Neutrophil (primary cell): ENCODE data around the gene ADGRV1.

Experiments
- H3K27ac ChIP-seq: fragments of 200-600 bp; sonication (generic); 2 replicates; pipeline ENCODE4 v1.5.1; 2016; ENCODE audit warnings: mild to moderate bottlenecking, moderate library complexity
- H3K27me3 ChIP-seq: fragments of 200-600 bp; sonication (generic); 2 replicates; pipeline ENCODE4 v1.6.0; 2016; ENCODE audit warnings: mild to moderate bottlenecking
- H3K36me3 ChIP-seq: fragments of 200-600 bp; sonication (generic); 2 replicates; pipeline ENCODE4 v1.5.1; 2017
- H3K4me1 ChIP-seq, 2 experiments: fragments of 200-600 bp in 1 of 2; sonication (generic) in 1 of 2; 1 replicate in 1 of 2; 2 replicates in 1 of 2; pipeline versions ENCODE4 v1.5.1 to v1.6.1; 2013 to 2016; ENCODE audit warnings: low read depth in 1 of 2, low read length in 1 of 2, mild to moderate bottlenecking in 1 of 2, moderate library complexity in 1 of 2; ENCODE audit not compliant: control insufficient read depth in 1 of 2, insufficient read depth in 1 of 2
- H3K4me3 ChIP-seq, 2 experiments: fragments of 200-600 bp in 1 of 2; sonication (generic) in 1 of 2; 1 replicate in 1 of 2; 2 replicates in 1 of 2; pipeline ENCODE4 v1.5.1; 2013 to 2016; ENCODE audit warnings: low read depth in 1 of 2, low read length in 1 of 2, mild to moderate bottlenecking in 1 of 2, moderate library complexity in 1 of 2
- H3K9me3 ChIP-seq: fragments of 200-600 bp; sonication (generic); 2 replicates; pipeline ENCODE4 v1.5.1; 2016
- CTCF ChIP-seq: fragments of 200-600 bp; sonication (generic); IDR thresholded peaks from 2 replicates; pipeline ENCODE4 v1.5.1; 2016; ENCODE audit warnings: antibody characterized with exemption

ADGRV1 gene

DNA sequence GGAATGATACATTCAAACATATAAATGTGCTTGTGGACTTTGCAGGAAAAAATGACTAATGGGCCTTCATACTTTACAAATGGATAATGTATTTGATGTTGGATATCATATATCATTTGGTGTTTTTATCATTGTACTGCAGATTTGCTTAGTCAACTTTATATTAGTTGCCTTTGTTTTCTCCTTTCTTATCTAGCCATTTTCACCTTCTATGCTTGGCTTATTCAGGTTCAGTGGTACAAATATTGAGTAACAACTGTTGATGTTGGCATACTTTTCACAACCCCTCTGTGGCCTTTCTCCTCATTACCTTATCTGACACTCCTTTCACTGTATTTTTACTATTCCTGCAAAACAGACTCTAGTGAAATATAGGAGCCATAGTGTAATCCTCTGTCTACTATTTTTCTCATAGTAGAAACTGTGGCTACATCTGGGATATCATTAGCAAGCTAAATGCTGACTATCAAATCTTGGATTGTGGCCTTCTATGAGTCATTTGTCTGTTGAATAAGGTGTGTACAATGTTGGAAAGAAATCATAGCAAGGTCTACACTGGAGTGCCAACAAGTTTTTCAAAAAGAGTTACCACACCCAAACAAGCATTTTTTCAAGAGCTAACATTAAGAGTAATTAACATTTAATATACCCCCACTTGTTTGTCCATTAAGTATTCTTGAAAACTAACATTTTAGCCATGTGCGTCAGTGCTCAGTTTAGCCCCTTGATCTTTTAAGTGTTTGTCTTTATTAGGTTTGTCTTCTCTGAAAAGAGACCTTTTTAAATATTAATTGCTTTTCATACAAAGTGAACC, 330.1 kb downstream of the ADGRV1 start:
- Histone ChIP-seq H3K4me1 (no peaks in the 10 kb centered on the region), H3K27ac (no peak overlapping the region), H3K36me3 (no peaks in the 10 kb centered on the region), H3K4me3 (no peak overlapping the region), H3K27me3 (no peaks in the 10 kb centered on the region), H3K9me3 (no peaks in the 10 kb centered on the region)
- no peak for TF ChIP-seq CTCF

DNA sequence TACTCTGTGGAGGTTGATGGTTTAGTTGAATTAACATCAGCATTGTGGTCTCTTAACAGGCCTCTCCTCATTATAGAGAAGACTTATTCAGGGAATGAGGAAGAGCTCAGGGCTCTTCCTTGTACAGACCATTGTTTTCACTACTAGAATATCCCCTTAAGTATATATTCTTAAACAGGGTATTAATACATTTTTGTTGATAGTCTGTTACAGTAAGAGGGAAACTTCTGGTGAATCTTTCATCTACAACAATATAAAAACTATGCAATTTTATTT, 330.7 kb downstream of the ADGRV1 start:
- H3K27ac ChIP-seq: no peak overlapping the region
- H3K27me3 ChIP-seq: no peaks in the 10 kb centered on the region

GRCh38 chr5:90890180-90890579, 331.6 kb downstream of the ADGRV1 start:
- Histone ChIP-seq H3K4me1 (no peaks in the 10 kb centered on the region), H3K27ac (no peak overlapping the region), H3K27me3 (no peaks in the 10 kb centered on the region), H3K4me3 (no peak overlapping the region), H3K9me3 (no peaks in the 10 kb centered on the region), H3K36me3 (no peaks in the 10 kb centered on the region)
- TF ChIP-seq CTCF: no peak

More for the DNA sequence above, 330.7 kb downstream of the ADGRV1 start:
- Histone ChIP-seq H3K36me3 (no peaks in the 10 kb centered on the region), H3K4me1 (no peaks in the 10 kb centered on the region), H3K4me3 (no peak overlapping the region), H3K9me3 (no peaks in the 10 kb centered on the region)
- TF ChIP-seq CTCF: no peak

DNA sequence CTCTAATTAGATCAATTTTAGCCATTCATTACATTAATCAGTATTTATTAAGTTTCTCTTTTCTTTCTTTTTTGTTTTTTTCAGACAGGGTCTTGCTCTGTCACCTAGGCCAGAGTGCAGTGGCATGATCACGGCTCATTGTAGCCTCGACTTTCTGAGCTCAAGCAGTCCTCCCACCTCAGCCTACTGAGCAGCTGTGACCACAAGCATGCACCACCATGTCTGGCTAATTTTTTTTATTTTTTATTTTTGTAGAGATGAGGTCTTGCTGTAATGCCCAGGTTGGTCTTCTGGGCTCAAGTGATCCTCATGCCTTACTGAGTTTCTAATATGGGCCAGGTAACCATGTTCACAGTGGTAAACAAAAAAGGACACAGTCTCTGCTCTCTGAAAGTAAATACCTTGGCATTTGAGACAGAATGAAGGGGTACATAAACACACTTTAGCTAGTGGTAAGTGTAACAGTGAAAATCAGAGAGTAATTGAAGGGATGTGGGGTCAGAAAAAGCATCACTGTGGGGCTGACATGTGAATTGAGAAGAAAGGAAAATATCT, 336.3 kb downstream of the ADGRV1 start:
- H3K36me3 ChIP-seq: no peaks in the 10 kb centered on the region
- no peak overlapping the region for H3K4me3 ChIP-seq
- no peaks in the 10 kb centered on the region for H3K27me3 ChIP-seq
- H3K4me1 ChIP-seq: no peaks in the 10 kb centered on the region
- H3K9me3 ChIP-seq: no peaks in the 10 kb centered on the region
- no peak for TF ChIP-seq CTCF
- no peak overlapping the region for H3K27ac ChIP-seq

GRCh38 chr5:90897618-90898017, 339.0 kb downstream of the ADGRV1 start:
- no peak for TF ChIP-seq CTCF

More at GRCh38 chr5:90897618-90898017, 339.0 kb downstream of the ADGRV1 start:
- Histone ChIP-seq H3K27me3 (no peaks in the 10 kb centered on the region), H3K36me3 (no peaks in the 10 kb centered on the region), H3K4me3 (no peak overlapping the region), H3K9me3 (no peaks in the 10 kb centered on the region), H3K27ac (no peak overlapping the region), H3K4me1 (no peaks in the 10 kb centered on the region)
